Stimulated activated CD8-positive, alpha-beta memory T cell treated with anti-CD3 and anti-CD28 coated beads, Interleukin-12 subunit alpha, Interleukin-12 subunit beta, amount 100 ng/mL, for 24 hours (primary cell): ENCODE results near the gene LTO1.

ENCODE experiments used
- DNase-seq: peaks from one replicate; pipeline ENCODE4 v3.0.0-alpha.2; 2020; ENCODE audit errors: extremely low read depth

Gene LTO1

DNA sequence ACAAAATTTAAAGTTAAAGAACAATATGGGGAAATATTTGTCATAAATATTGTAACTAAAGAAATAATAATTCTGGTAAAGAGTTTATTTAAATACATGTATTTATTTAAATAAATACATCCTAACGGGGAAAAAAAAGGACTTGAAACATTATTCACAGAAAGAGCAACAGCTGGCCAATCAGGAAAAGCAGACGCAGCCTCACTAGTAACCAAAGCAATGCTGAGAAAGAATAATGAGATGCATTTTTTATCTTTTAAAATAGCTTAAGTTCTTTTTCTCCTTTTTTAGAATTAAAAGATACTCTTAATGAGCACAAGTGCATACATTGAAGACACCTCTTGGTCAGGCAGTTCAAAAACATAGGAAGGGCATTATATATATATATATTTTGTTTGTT is 2.6 kb upstream of the LTO1 start:
- DNase-seq: no peak

DNA sequence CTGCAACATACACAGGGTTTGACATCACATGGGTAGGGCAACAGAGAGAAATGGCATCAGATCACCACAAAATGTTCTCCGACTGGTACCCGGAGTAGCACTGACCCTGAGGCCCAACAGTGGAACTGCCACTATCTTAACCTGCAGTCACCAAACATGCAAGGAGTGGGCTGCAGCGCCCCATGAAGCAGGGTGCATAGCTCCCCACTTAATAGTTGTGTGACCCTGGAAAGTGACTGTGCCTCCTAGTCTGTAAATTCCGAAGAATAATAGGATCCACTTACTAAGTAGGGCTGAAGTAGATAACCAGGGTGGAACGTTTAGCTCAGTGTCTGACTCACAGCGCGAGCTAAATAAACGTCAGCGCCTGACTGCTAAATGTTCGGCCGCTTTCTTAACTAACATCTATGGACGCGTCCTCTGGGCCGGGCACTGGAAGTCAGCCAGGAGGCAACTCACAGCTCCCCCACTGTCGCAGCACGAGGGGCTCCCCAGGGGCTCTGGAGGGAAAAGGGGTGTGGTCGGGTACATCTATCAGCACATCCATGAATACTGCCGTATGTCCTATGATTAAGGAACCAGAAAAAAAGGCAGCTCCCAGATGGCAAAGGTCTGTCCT is 777 bp downstream of the LTO1 start:
- DNase-seq: no peak

DNA sequence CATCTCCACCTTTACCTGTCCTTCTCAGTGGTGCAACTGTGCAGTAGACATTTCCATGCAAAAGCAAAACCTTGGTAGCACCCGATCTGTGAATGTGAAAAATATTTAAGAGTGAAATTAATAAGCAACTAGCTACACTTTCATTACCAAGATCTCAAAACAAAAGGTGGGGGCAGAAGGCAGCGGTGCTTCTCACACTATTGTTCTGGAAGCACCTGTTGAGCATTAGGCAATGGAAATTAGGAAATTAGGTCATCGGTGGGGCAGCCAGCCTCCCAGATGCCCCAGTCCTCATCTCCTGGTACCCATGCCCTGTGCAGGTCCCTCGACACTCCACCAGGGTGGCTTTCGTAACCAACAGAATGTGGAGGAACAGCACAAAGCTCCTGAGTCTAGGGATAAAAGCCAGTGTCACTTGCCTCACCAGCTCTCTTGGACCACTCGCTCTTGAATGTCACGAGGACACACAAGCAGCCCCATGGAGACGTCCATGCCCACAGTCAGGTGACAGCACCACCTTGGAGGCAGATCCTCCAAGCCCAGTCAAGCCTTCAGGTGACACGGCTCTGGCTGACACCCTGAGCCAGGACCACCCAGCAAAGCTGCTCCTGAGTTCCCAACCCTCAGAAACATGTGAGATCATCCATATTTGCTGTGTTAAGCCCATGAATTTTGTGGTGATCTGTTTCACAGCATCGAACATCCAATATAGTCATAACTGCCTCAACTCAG is 3.3 kb downstream of the LTO1 start:
- no peak for DNase-seq

DNA sequence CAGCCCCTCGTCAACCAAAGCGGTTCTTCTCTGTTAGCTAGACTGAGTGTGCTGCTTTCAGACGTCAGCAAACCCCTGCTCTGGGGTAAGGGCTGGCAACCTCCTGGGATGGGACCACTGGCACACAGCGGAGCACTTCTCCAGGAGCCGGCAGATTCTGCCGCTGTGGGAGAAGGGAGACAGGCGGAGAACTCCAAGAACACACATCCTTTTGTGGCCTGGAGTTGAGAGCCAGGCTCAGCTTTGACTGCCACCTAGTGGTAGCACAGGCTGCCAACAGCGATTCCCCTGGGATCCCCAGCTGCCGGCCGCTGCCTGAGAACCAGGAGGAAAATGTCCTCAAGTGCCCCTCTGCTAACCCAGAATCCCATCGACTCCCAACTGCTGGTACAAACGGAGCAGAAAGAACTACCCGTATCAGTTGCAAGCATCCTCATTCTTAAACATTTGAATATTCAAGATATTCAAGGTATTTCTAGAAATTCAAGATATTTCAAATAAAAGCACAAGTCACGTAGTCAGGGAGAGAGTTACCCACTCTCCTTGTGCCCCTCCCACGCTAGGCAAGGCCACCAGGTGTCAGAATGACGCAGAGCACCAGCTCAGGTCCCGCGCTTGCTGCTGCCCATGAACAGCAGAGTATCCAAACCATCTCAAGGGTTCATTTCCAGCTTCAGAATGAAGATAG is 4.9 kb downstream of the LTO1 start:
- no peak for DNase-seq

DNA sequence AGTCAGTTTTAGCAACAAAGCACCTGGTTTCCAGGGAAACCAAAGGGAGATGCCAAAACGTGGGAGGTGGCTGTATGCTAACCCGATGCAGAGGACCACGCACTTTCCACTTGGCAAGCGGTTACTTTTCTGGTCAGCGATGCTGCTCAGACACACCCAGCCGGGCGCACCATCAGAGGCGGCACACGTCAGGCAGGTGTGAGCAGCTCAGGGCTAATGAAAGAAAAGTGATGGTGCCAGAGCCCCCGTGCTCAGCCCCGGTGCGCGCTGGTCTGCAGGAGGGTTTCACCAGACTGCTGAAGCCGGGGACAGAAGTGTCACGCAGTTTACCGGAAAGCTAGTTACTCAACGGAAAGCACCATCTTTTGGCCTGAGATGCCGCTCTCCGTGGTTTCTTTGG is 5.7 kb downstream of the LTO1 start:
- no peak for DNase-seq

DNA sequence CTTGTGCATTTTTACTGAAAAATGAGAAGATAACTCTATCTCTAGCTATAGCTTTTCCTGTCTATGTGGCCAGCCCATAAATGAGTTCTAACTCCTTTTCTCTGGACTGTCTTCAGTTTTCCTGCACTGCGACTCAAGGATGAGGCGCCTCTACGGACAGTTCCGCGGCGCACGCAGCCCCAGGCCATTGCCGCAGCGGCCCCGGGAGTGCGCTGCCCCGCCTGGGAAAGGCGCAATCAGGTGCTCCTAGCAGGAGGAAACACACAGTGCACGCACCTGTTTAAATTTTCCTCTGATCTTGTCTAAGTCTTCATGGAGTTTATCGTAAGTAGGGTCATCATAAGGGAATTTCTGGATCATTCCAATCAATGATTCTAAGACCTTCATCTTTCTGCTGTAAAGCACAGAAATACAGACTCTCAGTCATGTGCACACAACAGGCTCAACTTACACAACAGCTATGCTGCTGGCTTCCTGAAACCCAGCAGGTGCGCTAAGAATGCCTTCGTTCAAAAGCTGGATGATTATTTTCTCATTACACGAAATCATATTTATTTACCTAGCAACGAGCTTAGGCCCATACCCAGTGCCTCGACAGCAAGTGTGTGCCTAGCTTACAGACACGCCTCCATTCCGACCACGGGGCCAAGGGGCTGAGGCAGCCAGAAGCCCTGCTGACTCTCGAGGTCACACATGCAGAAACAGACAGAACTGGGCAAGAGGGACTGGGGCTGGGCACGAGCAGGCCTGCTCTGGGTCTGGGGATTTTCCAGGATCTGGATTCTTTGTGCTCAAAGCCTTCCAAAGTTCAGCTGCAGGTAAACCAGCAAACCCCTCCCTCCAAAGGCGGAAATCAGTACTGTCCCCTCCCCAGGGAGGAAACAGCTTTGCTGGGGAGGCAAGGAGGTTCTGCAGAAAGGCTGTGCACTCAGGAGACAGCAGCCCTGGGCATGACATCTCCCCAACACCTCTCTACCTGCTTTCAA is 7.2 kb downstream of the LTO1 start:
- no peak for DNase-seq

DNA sequence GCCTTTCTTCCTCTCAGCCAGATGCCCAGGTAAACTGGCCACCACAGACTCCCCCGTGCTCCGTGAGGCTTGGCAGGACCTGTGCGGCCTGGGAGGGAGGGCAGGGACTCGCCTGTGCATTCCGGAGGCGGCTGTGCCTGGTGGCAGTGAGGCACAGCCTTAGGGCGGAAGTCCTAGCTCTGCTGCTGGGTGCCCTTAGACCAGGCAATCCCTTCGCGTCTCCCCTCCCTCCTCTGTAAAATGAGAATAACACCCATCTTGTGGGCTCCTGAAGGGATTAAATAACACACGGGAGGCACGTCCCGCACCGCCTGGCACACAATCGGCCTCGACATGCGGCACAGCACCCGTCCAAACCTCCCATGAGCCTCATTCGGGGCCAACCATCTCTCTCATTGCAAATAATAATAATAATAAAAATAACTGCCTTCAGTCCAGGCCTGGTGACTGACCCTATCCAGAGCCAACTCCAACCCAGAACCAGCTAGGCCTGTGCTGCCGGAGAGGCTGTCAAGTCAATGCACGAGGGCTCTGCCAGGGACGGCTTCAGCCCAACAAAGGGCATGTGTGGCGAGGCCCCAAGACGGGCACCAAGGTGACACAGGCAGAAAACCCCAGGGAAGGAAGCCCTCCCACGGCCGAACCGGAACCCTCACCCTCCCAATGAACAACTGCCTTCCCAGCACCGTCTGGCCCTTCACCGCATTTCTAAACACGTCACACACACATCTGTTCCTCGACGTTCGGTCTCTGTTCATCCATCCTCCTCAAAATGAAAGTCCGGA is 8.2 kb downstream of the LTO1 start:
- DNase-seq: no peak

DNA sequence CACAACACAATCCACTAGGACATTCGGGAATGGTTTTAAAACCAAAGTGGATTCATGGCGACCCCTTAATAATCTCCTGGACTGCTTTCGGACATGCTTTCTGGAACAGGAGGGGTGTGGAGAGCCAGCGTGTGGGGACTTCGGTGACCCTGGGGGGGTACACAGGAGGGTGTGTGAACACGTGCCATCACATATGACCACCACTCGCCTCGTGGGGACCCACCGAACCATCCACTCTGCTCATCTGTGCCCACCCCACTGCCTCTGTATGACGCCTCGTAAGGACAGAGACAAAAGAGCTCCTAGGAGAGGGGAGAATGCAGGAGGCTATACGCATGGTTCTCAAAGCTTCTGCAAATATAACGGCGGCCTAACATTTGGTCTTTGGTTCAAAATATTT is 8.9 kb downstream of the LTO1 start:
- no peak for DNase-seq

DNA sequence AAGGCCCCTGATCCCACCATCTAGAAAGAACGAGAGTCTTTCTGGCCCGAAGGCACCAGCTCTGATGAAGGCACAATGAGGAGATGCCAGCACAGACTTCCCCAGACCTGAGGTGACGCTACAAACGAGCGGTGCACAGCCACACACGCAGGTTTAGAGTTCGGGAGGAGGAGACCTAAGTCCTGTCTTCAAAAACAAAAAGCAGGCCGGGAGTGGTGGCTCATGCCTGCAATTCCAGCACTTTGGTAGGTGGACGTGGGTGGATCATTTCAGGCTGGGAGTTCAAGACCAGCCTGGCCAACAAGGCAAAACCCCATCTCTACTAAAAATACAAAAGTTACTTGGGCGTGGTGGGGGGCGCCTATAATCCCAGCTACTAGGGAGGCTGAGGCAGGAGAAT is 9.5 kb downstream of the LTO1 start:
- no peak for DNase-seq

DNA sequence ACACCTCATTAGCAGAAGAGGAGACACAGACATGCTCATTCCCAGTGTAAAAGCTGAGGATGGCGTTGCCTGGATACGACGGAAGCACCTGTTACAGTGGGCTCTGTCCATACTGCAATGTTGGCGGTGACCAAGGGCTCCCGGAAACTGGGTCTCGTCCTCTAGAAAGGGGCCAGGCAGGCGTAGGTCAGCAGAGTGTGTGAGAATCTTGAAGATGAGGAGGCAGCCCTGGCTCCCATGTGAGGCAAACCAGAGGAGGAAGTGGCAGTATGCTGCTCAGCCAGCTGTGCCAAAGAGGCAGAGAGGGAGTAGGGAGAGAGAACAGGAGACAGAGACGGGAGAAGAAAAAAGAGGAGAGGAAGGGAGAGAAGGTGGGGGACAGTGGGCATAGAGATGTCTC is 10.3 kb downstream of the LTO1 start:
- DNase-seq: no peak

DNA sequence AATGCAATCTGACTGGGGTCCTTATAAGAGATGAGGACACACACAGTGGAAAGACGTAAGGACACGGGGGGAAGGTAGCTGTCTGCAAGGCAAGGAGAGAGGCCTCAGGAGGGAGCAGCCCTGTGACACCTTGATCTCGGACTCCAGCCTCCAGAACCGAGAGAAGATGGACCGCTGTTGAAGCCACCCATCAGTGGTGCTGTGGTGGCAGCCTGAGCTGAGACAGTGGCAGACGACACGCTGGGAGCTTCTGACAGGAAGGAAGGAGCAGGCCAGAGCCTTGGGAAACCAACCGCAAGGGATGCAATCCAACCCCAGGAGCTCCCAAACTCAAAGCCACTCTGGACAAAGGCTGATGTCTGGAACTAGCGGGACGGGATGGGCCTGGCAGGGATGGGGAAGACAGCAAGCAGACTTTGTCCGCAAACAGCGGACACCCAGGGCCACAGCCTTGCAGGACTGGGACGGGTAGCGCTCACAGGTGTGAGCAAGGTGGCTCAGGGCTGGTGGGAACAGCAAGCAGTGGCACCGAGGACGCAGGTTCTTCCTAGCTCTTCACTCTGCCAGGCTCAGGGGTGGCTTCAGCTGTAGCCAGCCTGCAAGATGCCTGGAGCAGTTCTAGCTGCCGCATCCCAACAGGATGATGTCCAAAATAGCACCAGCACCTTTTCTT is 10.9 kb downstream of the LTO1 start:
- DNase-seq: no peak

DNA sequence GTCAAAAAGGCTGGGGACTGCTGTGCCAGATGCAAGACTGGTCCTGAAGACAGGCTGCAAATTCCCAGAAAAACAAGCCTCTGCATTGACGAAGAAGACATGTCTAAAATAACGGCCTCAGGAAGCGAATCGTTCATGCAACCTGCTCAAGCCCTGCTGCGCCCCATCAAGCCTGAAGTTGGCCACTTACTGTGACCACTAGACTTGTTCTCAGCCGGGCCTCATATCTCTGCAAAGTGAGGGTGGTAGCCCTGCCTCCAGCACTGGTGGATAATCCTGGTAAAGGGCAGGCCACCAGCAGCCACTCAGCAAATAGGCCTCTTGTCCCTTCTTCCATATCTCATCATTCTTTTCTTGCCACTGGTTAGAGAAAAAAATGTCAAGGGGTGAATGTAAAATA is 11.8 kb downstream of the LTO1 start:
- no peak for DNase-seq

DNA sequence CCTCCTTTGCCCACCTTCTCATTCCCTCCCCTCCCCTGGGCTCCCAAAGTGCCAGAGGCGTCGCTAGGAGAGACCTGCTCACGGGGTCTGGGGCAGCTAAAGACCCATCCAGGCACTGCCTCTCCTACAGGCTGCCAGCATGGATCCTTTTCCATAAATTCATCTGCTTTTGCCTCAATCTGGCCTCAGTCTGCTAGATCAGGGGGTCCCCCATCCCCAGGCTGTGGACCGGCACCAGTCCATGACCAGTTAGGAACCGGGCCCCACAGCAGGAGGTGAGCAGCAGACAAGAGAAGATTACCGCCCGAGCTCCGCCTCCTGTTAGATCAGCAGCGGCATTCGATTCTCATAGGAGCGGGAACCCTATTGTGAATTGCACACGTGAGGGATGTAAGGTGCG is 12.3 kb downstream of the LTO1 start:
- no peak for DNase-seq

DNA sequence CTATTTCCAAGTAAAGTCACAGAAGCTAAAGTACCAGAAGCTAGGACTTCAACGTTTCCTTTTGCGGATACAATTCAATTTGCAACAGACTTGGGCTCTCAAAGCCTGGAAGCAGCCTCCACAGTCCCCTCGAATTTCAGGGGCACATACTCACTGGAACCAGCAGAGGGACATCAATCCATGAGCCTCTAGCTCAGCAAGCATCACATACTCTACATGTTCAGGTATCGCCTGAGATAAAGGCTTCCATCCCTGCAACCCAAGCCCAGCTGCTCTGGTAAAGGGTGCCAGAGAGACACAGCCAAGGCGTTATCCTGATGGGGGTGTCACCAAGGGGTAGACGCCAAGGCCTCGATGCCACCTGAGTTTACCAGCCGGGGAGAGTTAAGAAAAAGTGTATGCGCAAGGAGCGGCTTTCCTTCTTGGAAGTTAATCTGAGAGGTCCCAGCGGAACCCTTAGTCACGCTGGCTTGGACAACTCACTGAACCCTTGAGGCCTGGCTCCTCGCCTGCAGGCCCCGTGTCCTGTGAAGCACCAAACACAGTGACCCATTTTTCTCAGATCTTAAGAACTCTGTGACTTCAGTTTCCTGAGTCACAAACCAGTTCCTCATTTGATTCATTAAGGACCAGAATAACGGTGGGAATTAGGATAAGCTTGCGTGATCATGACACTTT is 13.0 kb downstream of the LTO1 start:
- no peak for DNase-seq

DNA sequence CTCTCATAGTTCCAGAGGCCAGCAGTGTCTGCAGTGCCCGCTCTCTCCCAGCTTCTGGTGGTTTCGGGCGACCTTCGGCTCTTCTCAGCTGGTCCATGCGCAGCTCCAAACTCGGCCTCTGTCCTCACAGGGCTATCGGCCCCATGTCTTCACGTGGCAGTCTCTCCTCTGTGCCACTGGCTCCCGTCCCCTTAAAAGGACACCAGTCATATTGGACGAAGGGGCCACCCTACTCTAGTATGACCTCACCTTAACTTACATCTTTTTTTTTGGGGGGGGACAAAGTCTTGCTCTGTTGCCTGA is 13.8 kb downstream of the LTO1 start:
- no peak for DNase-seq

DNA sequence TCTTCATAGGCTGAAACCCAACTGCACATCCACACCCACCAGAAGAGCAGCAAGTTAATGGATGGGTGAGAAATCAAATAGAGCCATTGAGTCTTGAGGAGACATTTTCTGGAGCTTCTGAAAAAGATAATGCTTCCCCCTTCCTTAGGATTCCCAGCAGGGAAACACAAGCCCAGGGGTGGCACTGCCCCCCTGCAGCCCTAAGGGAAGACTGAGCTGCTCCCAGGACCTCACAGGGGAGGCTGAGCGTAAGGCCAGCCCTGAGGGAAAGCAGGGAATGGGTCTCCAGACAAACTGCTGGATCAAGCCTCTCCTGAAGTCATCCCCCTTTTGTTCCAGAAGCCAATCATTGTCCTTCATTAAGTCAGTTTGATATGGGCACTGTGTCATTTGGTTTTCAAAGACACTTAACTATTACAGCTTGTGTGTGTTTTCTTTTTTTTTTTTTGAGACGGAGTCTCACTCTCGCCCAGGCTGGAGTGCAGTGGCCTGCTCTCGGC is 15.1 kb downstream of the LTO1 start:
- no peak for DNase-seq

DNA sequence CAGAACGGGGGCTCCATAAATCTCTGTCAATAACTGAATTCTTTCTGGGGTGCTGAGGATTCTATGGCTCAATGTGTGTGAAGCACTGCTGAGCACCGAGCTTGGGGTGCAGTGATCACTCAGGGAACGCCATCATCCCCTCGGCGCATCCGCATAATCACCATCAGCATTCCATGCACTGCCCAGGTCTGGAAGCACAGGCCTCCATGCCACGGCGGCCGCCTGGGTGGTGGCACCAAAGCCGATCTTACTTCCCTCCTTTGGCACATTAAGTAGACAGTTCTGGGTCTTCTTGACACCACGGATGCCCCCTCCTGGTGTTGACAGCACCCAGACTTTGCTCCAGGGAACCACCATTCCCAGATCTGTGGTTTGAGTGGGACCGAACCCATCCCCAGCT is 15.6 kb downstream of the LTO1 start:
- no peak for DNase-seq

DNA sequence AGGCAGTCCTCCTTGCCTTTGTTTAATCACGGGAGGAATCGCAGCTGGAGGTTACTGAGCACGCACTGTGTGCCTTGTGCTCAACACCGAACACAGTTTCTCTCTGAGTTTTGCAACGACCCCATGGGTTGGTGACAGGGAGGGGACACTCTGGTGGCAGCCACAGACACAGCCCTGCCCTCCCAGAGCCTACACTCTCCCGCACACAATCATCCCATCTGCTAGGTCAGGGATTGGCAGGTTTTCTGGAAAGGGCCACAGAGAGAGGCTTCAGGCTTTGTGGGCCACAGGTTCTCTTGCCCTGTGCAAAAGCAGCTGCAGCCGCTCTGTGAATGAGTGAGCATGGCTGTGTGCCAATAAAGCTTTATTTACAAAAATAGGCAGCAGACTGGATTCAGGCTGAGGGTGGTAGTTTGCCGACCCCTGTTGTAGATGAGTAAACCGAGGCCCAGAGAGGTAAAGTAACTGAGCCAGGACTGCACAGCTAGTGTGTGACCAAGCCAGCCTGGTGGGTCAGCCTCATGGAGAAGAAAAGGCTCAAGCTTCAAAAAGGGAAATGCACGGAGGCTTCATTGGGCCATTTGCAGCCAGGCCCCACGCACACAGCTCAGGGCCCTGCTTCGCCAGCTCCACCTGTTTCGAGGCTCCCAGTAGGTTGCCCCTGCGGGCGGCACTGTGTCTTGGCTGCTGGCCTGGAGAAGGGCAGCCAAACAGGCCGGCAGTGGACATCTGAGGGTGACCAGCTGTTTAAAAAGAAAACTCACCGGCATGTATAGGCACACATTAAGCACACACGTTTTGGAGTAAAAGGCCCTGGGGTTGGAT is 16.3 kb downstream of the LTO1 start:
- no peak for DNase-seq

DNA sequence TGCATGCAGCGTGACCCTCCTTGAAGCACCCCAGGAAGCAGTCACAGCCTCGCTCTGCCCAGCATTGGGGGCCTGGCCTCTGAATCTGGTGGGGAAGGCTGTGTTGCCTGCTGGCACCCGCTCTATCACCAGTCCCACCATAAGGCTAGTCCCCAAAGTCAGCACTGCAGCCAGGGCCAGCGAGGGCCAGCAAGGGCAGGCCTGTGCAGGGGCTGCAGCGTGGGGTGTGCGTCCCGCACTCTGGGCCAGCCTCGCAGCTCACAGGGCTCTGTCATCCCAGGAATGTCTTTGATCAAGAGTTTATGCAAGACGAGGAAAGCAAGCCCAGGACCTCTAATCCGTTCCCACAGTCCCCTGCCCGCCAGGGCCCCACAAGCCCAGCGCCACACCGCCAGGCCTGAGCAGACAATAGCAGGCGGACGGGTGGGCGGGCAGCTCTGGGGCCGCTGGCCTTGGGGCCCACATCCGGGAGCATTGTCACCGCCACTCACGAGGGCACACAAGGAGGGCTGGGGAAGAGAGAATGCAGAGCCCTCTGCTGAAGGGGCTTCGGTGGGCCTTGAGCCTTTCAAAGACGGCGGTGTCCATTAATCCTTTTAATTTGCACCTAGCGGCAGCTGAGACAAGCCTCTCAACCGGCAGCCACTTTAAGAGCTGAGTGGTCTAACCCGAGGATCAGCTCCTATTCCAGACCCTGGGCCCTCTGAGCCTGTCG is 17.1 kb downstream of the LTO1 start:
- DNase-seq: no peak
